Inflammatory macrophage treated with lipopolysaccharide for 1 hour (primary cell): ENCODE measurements around the gene AHI1.
A peak's percentile ranks its signal among the peaks of the same experiment; 100 is the strongest.

Source experiments
- DNase-seq, 2 donors: peaks; one replicate each; pipeline ENCODE4 v3.0.0-alpha.2; 2020 to 2022

The AHI1 gene

DNA sequence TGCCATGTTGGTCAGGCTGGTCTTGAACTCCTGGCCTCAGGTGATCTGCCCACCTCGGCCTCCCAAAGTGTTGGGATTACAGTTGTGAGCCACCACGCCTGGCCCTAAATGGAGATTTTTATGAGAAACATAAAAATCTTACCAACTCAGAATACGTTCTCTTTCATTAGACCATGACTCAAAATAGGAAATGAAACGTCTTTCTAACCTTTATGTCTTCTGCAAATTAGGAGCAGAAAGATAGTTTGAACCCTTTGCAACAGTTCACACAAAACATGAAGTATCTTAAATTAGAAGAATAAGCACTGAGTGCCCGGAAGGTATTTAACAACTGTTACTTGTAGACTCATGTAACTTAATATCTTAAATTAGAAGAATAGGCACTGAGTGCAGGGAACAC is 48.3 kb downstream of the AHI1 start:
- no peak for DNase-seq

DNA sequence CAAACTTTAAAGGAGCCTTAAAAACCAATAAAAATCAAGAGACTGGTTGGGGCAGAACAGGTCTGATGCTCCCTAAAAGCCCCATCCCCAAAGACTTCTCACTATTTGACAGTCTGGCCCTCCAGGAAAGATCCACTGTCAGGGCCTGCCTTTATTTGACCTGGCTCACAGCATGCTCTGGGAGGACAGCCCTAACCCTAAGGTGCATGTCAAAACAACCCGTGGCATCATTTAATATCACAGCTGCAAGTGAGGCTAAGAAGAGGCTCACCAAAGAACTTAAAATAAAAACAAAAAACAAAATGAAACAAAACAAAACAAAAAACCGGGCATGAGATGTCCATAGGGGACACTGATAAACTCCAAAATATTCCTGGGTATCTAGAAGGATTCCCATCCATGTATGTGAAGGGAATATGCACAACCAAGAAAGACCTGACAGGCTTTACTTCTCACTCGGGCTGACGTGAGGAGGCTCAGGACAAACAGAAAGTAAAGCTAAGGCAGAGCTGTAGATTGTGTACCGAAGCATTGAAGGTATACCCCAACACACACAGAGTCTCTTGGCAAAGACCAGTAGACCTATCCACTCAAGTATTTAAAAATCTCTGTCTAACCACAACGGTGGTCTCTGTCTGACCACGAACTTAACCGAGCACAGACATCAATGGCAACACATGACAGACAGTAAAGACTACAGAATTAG is 57.3 kb downstream of the AHI1 start:
- no peak for DNase-seq

- no peak for DNase-seq
These were observed 58.0 kb downstream of the AHI1 start for GRCh38 chr6:135439549-135439948.

GRCh38 chr6:135438907-135439535 is 58.5 kb downstream of the AHI1 start:
- DNase-seq: peak; percentile 19 to 83

DNA sequence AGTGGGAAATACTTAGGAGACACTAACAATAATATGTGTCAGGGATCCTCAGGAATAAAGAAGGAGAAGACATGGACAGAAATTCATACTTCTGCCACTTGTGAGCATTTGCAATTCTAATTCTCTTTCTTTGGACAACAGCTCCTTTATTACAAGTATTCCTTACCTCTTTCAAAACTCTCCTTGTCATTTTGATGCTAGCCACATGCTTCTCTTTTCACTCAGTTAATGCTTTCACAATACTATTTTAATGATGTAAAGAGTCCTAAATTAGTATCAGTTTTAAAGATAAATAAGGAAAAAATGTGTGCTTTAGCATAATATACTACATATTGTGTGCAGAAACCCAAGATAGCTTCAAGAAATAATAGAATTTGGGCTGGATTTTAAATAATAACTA is 62.5 kb downstream of the AHI1 start:
- peak; percentile 22 for DNase-seq

DNA sequence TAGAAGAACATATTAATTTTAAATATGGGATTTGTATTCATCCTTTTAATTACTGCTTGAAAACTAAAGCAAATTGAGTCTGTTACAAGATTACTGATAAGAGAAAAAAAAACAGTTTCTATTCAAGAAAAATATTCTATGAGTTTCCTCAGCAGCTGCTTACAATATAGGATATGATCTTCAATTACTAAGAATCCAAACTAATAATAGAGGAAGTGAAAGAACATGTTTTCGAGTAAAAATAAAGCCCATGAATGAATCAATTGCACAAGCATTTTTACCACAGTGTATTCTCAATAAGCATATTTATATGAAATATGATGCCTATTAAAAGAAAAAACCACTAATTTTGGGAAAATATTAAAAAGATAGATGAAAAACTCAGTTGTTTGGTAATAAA is 63.4 kb downstream of the AHI1 start:
- DNase-seq: peak; percentile 59 to 63

DNA sequence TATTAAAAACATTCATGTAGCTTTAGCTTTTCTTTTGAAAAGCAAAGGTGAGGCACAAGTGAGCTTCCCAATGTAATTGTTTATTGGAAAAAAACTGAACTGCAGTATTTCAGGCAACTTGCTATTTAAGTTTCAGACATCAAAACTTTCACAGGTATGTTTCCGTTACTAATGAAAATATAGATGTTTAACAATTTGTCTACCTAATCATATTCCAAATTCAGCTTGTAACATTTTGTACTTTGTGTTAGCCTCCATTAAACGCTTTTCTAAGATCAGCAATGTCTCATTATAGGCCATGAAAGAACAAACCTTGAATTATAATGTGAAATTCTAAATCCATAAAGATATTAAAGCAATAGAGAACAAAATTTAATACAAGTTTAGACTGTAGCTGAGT is 69.5 kb downstream of the AHI1 start:
- DNase-seq: no peak

DNA sequence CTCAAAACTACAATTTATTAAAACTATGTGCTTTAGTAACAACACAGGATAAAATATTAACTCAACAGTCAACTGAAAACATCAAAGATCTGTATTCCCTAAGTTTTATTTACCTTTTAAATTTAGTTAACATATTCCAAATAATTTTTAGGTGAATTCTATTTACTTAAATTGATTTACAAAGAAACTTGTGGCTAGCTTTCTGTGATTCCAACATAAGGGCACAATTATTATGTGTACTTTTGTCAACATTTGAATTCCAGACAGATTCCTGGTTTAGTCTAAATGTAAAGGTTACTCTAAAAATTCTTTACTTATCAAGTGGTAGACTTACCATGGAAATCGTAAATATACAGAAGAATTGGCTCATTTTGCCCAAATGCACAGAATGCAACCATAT is 70.7 kb downstream of the AHI1 start:
- no peak for DNase-seq

DNA sequence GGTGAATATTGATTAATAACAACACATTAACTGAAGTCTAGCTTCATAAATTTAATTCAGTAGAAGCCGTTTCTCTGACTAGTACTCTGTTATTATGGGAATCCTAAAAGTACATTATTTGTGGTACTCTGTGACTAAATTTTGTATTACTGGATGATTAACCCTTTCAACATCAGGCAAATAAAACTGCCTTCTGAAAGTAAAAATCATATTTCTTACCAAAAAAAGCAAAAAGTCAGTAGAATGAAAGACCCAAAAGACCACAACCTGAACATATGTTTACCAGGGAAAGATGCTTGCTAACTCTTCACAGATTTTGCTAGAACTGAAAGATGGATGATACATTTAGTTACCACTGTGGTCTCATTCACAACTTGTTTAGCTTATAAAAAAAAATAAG is 73.2 kb downstream of the AHI1 start:
- no peak for DNase-seq

GRCh38 chr6:135423649-135424128 is 73.9 kb downstream of the AHI1 start:
- DNase-seq: peak; percentile 39 to 78

- DNase-seq: no peak
These were observed 78.4 kb downstream of the AHI1 start for GRCh38 chr6:135419162-135419561.

DNA sequence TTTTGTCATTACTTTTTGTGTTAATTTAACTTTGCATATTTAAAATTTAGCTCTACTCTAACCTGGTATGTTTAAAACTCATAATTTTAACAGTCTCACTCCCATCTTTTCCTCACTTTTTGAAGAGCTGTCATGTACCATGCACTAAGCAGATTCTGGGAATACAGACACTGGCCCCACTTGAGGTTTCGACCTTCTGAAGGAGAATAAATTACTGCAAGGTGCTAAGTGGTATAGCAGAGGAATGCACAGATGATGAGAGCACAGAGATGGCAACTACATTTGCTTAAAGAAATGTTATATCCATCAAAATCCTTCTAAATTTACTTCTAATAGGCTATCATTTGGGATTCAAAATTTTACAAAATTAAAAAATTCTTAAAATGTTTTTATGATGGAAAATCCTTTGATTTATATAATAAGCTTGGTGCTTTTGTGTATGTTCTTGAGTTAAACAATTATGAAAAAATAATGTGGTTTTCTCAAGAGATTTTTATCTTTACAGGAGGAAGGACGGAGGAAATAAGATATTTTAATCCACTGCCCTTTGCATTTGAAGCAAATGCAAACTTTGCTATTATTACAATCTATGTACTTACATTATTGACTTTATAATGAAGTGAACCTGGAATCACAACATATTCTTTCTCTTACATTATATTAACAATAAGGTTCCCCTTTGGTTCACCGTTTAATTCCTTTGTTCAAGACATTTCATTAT is 79.3 kb downstream of the AHI1 start:
- DNase-seq: no peak

GRCh38 chr6:135412761-135413160 is 84.8 kb downstream of the AHI1 start:
- no peak for DNase-seq

DNA sequence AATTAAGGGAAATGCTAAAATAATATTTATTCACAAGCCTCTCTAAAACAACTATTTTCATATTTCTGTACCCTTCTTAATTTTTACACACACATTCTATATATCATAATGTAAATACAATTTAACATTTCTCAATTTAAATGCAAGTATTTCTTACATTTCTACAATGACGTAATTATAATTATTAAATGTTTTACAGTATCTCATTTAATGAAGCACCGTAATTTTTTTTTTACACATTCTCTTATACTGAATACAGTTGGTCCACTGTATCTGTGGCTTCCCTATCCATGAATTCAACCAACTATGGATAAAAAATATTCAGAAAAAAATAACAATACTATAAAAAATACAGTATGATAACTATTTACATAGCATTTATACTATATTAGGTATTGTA is 85.7 kb downstream of the AHI1 start:
- DNase-seq: no peak

- no peak for DNase-seq
These were observed 86.2 kb downstream of the AHI1 start for GRCh38 chr6:135411339-135411738.

DNA sequence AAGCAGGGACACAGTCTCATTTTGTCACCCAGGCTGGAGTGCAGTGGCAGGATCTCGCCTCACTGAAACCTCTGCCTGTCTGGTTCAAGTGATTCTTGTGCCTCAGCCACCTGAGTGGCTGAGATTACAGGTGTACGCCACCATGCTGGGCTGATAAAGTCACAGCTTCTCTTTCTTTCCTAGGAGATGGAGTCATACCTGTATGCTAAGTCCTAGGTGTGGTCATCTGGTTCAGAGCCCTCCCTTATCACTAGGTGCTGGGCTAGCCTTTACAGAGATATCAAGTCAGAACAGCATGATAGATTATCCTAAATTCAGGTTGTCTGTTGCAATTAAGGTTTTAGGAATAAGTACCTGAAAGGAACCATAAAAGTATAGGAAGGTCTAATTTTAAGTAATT is 86.7 kb downstream of the AHI1 start:
- DNase-seq: no peak

DNA sequence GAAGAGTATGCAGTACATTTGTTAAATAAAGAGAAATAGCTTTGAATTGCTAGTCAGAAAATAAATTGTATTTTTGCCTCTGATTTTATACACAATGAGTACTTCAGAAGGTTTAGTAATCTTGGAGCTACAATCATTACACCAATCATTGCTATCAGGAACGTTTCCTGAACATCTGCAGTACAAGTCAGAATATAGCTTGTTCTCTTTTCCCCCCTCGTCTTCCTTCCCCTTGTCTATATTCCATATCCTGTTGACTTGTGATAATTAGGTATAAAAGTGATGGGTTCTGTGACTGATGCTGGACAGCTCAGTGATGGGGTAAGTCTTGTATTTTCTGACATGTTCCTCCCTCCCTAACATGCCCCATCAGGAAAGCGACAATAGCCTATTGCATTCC is 94.0 kb downstream of the AHI1 start:
- no peak for DNase-seq

DNA sequence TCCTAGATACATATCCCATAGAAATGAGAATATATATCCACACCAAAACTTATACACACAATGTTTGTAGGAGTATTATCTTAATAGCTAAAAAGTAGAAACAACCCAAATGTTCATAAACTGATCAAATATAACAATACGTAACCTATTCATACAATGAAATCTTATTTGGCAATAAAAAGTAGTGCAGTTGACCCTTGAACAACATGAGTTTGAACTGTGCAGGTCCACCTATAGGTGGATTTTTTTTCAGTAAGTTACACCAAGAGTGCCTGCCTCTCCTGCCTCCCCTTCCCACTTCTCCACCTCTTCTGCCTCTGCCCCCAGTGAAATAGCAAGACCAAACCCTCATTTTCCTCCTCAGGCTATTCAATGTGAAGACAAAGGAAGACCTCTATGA is 95.2 kb downstream of the AHI1 start:
- DNase-seq: no peak

GRCh38 chr6:135397172-135397952 is 100.2 kb downstream of the AHI1 start:
- peak; percentile 20 to 31 for DNase-seq

GRCh38 chr6:135395136-135395535 is 102.4 kb downstream of the AHI1 start:
- no peak for DNase-seq

DNA sequence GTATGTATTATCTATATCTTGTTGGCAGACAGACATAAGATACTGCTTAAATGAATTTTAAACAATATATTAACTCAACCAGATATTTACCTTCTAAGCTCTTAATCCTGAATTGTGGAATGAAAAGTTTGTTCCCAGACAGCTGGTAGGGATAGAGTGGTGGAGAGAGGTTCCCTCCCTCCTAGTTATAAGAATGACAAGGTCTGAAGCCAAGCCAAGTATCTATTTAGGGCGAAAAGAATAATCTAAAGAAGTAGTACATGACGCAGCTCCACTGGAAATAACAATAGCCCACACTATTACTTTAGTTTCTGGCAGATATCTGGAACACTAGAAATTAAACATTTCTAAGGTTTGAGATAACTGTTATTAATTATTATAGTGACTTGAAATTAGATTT is 104.3 kb downstream of the AHI1 start:
- DNase-seq: no peak

- DNase-seq: no peak
These were observed 107.1 kb downstream of the AHI1 start for GRCh38 chr6:135390458-135390857.

- no peak for DNase-seq
These were observed 112.2 kb downstream of the AHI1 start for GRCh38 chr6:135385299-135385698.
